HEK293T (cell line): ENCODE results near the gene RBM18.

Experiments
- BHLHE40 ChIP-seq: fragments of 450-650 bp; IDR thresholded peaks from 2 replicates; pipeline ENCODE4 v1.6.1; 2016; ENCODE audit warnings: mild to moderate bottlenecking, moderate library complexity, borderline replicate concordance
- FOXA1 ChIP-seq: fragments of 450-650 bp; IDR thresholded peaks from 2 replicates; pipeline ENCODE4 v1.6.1; 2016; ENCODE audit warnings: mild to moderate bottlenecking
- FOXM1 ChIP-seq: fragments of 450-650 bp; IDR thresholded peaks from 2 replicates; pipeline ENCODE4 v1.6.1; 2017; ENCODE audit warnings: mild to moderate bottlenecking, borderline replicate concordance
- L3MBTL2 ChIP-seq: fragments of 450-650 bp; conservative IDR thresholded peaks from 2 replicates; pipeline ENCODE4 v1.6.1; 2016; ENCODE audit warnings: mild to moderate bottlenecking
- NFRKB ChIP-seq: fragments of 450-650 bp; IDR thresholded peaks from 2 replicates; pipeline ENCODE4 v1.6.1; 2016; ENCODE audit warnings: mild to moderate bottlenecking, moderate library complexity
- PKNOX1 ChIP-seq: fragments of 450-650 bp; IDR thresholded peaks from 2 replicates; pipeline ENCODE4 v1.6.1; 2016
- SP1 ChIP-seq: fragments of 450-650 bp; IDR thresholded peaks from 2 replicates; pipeline ENCODE4 v1.6.1; 2017
- TARDBP ChIP-seq: fragments of 450-650 bp; IDR thresholded peaks from 2 replicates; pipeline ENCODE4 v1.6.1; 2016
- ZNF384 ChIP-seq: fragments of 450-650 bp; IDR thresholded peaks from 2 replicates; pipeline ENCODE4 v1.6.1; 2016

- TF ChIP-seq TARDBP (no peak), BHLHE40 (no peak), FOXA1 (no peak), ZNF384 (no peak), NFRKB (no peak), SP1 (no peak), PKNOX1 (no peak), FOXM1 (no peak), L3MBTL2 (no peak)
Observed at GRCh38 chr9:122226758-122227574, 37.7 kb downstream of the RBM18 start.
